Amniotic stem cell (primary cell): ENCODE measurements around the gene FAAP20.

Experiments
- DNase-seq: peaks from one replicate; lab custom pipeline; 2025; lab: John Stamatoyannopoulos, UW

The FAAP20 gene

DNA sequence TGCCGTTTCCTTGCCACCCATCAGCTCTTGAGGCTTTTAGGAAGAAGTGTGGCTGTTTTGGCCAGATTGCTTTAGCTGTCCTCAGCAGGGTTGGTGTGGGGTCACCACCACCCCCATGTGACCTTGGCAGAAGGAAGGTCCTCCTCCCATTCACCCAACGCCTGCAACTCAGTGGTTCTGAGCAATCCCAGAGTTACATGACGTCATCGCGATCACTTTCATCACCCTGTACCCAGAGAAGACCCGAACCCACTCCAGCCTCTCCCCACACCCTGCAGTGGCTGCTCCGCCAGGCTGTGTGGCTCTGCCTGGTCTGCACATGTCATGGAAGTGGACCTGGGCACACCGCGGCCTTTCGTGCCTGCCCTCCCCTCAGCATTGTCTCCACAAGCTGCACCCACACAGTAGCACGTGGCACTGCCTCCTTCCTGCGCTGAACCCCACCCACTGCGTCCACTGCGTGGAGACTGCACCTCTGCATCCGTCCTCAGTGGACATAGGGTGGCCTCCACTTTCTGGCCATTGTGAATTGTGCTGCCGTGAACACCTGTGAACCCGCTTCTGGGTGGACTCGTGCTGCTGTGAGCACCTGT, 16.5 kb downstream of the FAAP20 start:
- DNase-seq = no peak

DNA sequence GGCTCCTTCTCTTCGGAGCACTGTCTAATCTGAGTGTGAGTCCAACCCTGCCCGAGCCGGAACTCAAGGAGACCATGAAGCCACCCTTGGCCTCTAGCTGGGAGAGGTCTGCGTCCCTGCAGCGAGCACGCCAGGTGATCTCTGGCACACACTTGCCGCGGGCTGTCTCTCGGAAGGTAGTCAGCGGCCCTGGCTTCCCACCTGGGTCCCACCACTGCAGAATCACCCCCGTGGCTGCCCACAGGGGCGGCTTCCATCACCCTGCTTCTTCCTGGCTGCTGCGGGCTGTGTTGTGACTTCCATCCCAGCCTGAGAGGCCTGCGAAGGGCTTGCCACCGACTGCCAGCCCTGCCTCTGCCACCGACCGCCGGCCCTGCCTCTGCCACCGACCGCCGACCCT, 17.0 kb downstream of the FAAP20 start:
- DNase-seq = no peak

GRCh38 chr1:2176615-2177014, 18.0 kb downstream of the FAAP20 start:
- no peak for DNase-seq

- no peak for DNase-seq
Measured at GRCh38 chr1:2175681-2176454, 18.7 kb downstream of the FAAP20 start.

- no peak for DNase-seq
Measured at GRCh38 chr1:2175055-2175414, 19.5 kb downstream of the FAAP20 start.

GRCh38 chr1:2174348-2175054, 20.1 kb downstream of the FAAP20 start:
- DNase-seq = peak; percentile 16

DNA sequence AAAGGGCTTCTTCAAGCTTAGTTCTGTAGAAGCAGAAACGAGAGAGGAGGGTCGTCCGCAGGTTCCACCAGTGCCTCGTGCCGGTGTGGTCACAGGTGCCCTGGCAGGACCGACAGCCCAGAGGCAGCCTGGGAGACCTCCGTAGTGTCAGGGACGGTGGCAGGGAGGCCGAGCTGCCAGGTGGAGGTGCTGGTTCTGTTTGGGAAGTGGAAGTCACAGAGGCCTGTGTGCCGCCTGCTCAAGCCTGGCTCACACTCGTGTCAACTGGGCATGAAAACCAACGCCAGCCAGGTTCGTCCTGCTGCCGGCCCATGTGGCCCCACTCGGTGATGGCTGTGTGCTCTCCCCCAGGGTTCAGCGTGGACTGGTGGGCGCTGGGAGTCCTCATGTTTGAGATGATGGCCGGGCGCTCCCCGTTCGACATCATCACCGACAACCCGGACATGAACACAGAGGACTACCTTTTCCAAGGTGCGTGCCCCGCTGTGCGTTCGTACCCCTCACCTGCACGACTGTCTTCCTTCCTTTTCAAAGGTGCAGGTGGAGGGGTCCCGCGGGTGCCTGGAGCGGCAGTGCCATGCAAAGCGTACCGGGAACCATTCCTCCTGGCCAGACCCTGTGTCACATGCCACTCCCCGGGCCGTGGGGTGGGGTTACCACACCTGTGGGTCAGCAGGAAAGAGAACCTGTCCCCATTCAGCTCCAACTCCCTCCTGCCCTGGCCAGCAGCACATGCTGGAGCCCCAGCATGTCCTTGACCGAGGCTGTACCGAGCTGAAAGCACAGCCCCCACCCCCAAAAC, 20.8 kb downstream of the FAAP20 start:
- no peak for DNase-seq

- no peak for DNase-seq
Measured at GRCh38 chr1:2172551-2173146, 21.9 kb downstream of the FAAP20 start.

DNA sequence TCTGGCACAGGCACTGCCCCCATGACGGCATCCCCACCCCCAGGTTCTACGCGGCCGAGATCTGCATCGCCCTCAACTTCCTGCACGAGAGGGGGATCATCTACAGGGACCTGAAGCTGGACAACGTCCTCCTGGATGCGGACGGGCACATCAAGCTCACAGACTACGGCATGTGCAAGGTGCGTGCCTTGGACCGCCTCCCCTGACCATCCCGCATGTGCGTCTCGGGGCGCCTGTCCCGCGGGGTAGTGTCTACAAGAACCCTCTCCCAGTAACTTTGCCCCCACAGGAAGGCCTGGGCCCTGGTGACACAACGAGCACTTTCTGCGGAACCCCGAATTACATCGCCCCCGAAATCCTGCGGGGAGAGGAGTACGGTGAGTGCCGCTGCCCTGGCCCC, 22.6 kb downstream of the FAAP20 start:
- no peak for DNase-seq

DNA sequence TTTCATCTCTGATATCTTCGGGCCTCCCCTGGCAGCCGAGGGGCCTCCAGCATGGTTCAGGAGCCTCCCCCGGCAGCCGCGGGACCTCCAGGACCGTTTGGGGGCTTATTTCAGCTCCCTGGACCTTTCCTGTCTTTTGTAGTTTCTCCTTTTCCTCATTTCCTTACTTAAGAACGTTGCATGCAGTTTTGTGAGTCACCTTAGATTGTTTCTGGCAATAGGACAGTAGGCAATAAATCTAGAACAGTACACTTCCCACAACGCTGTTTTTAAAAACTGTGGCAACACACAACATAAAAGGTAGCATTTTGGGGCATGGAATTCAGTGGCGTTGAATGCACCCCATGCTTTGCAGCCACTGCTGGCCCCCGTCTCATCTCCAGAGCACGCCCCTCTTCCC, 24.4 kb downstream of the FAAP20 start:
- DNase-seq = no peak

DNA sequence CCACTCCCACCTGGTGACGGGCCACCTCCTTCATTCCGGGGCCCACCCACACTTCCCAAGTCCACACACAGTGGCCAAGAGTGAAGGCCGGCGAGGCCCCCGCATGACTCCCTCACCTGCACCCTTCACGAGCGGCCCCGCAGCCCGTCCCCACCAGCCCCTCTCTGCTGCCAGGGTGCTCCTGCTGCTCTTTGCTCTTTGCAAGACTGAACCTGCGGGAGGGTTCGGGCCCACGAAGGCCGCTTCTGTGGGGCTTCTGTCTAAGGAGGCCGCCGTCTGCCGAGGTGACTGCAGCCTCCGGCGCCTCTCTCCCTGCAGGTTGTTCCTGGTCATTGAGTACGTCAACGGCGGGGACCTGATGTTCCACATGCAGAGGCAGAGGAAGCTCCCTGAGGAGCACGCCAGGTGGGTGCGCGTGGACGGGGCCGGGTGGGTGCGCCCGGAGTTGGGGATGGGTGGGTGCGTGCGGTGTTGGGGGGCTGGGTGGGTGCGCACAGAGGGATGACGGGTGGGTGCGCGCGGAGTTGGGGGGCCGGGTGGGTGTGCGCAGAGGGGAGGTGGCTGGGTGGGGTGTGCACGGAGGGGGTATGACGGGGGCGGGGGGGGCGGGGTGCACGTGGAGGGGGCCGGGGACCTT, 25.3 kb downstream of the FAAP20 start:
- no peak for DNase-seq

- no peak for DNase-seq
Measured at GRCh38 chr1:2168535-2168934, 26.0 kb downstream of the FAAP20 start.

DNA sequence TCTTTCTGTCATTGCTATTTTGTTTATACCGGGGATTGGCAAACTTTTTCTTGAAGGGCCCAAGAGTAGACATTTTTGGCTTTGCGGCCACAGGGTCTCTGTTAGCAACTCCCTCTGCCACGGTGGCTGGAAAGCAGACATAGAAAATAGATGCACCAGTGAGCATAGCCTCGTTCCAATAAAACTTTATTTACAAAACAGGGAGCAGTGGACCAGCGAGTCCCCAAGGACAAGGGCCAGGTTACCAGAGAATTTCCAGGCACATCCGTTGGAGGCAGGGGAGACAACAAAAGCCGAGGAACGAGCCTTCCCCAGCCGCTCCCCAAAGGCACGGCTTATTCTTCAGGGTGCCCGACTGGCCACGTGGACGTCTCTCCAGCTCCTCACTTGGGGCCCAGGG, 26.5 kb downstream of the FAAP20 start:
- DNase-seq = no peak

GRCh38 chr1:2166695-2167094, 27.9 kb downstream of the FAAP20 start:
- DNase-seq = no peak

DNA sequence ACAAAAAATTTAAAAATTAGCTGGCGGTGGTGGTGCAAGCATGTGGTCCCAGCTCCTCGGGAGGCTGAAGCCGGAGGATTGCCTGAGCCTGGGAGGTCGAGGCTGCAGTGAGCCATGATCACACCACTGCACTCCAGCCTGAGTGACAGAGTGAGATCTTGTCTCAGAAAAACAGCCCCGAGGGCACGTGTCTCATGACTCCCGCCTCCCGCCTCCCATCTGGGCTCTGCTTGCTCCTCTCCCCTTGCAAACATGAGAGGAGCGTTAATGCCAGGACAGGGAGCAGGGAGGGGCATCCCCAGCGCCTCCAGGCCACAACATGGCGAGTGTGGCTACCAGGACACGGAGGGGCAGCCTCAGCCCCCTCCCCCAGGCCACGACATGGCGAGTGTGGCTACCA, 28.3 kb downstream of the FAAP20 start:
- no peak for DNase-seq

- no peak for DNase-seq
Measured at GRCh38 chr1:2165646-2166045, 28.9 kb downstream of the FAAP20 start.

DNA sequence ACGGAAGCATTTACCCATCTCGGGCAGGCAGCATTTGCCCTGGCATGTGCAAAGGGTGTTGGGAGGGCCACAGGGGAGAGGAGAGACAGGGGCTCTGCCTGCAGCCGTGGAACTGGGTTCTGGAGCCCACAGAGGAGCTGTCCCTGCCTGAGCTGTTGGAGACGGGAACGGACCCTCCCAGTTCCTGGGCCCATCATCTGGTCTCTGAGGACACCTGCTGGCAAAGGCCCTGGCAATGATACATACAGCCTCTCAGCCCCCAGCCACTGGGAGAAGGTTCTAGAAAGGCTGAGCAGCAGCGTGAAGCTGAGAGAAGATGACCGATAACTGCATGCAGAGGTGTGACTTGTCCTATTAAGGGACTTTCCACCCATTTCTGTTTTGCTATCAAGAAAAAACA, 31.4 kb downstream of the FAAP20 start:
- no peak for DNase-seq

- no peak for DNase-seq
Measured at GRCh38 chr1:2160451-2161300, 33.9 kb downstream of the FAAP20 start.

DNA sequence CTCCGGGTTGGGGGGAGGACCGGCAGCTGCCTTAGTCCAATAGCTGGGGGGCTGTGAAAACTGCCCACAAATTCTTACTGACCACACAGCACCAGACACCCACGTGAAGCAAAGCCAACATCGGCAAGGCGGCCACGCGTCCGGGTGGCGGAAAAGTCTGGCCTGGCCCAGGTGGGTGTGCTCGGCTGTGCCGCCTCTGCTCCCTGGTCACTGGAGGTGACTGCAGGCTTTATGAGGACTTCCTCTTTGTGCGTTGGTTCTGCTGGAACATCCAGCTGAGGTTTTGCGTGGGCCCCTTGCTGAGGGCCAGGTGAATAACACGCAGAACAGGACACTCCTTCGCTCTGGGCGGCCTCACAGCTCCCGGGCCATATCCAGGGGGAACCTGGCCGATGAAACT, 35.4 kb downstream of the FAAP20 start:
- DNase-seq = no peak

GRCh38 chr1:2158272-2158671, 36.3 kb downstream of the FAAP20 start:
- no peak for DNase-seq

GRCh38 chr1:2157856-2158255, 36.7 kb downstream of the FAAP20 start:
- no peak for DNase-seq
